DND-41 (cell line): ENCODE results near the gene CDH23.

Experiments used
- ATAC-seq: fragments of 200-7000 bp; cut with Tn5 transposase; 3 replicates; pipeline ENCODE4 v1.9.1; 2021; ENCODE audit warnings: low read depth; ENCODE audit not compliant: insufficient read depth
- DNase-seq: peaks from one replicate; pipeline ENCODE4 v3.0.0-alpha.2; 2020
- H2AFZ ChIP-seq: 2 replicates; pipeline ENCODE4 v1.6.0; 2012; ENCODE audit warnings: low read depth, low read length
- H3K27ac ChIP-seq: 2 replicates; pipeline ENCODE4 v1.5.1; 2012; ENCODE audit warnings: low read length, inconsistent platforms
- H3K27me3 ChIP-seq: fragments of 200-600 bp; sonication (generic); 2 replicates; pipeline ENCODE4 v1.6.0; 2012; ENCODE audit warnings: low read length, mild to moderate bottlenecking, inconsistent platforms; ENCODE audit not compliant: insufficient read depth, poor library complexity
- H3K36me3 ChIP-seq: 2 replicates; pipeline ENCODE4 v1.5.1; 2012; ENCODE audit warnings: low read length, inconsistent platforms; ENCODE audit not compliant: insufficient read depth
- H3K4me1 ChIP-seq: 2 replicates; pipeline ENCODE4 v1.5.1; 2012; ENCODE audit warnings: mild to moderate bottlenecking, low read length; ENCODE audit not compliant: insufficient read depth
- H3K4me2 ChIP-seq: 2 replicates; pipeline ENCODE4 v1.6.0; 2012; ENCODE audit warnings: mild to moderate bottlenecking, moderate library complexity, low read length, inconsistent platforms; ENCODE audit not compliant: insufficient read depth
- H3K4me3 ChIP-seq, 2 experiments: fragments of 200-600 bp in 1 of 2; shearing (Covaris generic) in 1 of 2; 2 replicates each; pipeline ENCODE4 v1.5.1; 2012 to 2016; ENCODE audit warnings: inconsistent platforms in 2 of 2, low read length in 2 of 2, mild to moderate bottlenecking in 2 of 2, low read depth in 1 of 2, moderate library complexity in 1 of 2
- H3K79me2 ChIP-seq: 2 replicates; pipeline ENCODE4 v1.6.0; 2012; ENCODE audit warnings: low read length, inconsistent platforms; ENCODE audit not compliant: insufficient read depth
- H3K9ac ChIP-seq: 2 replicates; pipeline ENCODE4 v1.6.0; 2012; ENCODE audit warnings: low read depth, mild to moderate bottlenecking, inconsistent platforms, low read length, moderate library complexity
- H3K9me3 ChIP-seq: 2 replicates; pipeline ENCODE4 v1.5.1; 2012; ENCODE audit warnings: low read length, moderate library complexity, mild to moderate bottlenecking, inconsistent platforms; ENCODE audit not compliant: insufficient read depth, severe bottlenecking
- H4K20me1 ChIP-seq: 2 replicates; pipeline ENCODE4 v1.6.0; 2012; ENCODE audit warnings: low read length; ENCODE audit not compliant: insufficient read depth
- EZH2 ChIP-seq: IDR thresholded peaks from 3 replicates; pipeline ENCODE4 v1.6.1; 2012; ENCODE audit warnings: borderline replicate concordance, low read depth, mild to moderate bottlenecking, moderate library complexity, low read length, inconsistent platforms; ENCODE audit not compliant: severe bottlenecking
- TF ChIP-seq, protein P1 (sequence below): IDR thresholded peaks from 2 replicates; pipeline ENCODE4 v1.5.1; 2012; ENCODE audit warnings: borderline replicate concordance, low read length, moderate library complexity, mild to moderate bottlenecking; ENCODE audit not compliant: poor library complexity, severe bottlenecking; ENCODE audit errors: extremely low read depth

The CDH23 gene

GRCh38 chr10:71823356-71823755, 426.6 kb downstream of the CDH23 start:
- Histone ChIP-seq H3K27ac (peak overlapping the region; percentile 42), H3K9me3 (no peaks in the 10 kb centered on the region), H3K9ac (no peak overlapping the region), H3K4me1 (no peaks in the 10 kb centered on the region), H3K79me2 (peaks cover 28% of the 10 kb centered on the region), H3K27me3 (no peaks in the 10 kb centered on the region), H3K4me2 (no peak overlapping the region), H2AFZ (no peak overlapping the region), H4K20me1 (peaks cover 42% of the 10 kb centered on the region), H3K4me3 (no peak overlapping the region), H3K36me3 (peaks cover 96% of the 10 kb centered on the region)
- ATAC-seq (no peak), DNase-seq (no peak)
- TF ChIP-seq EZH2 = no peak
- TF ChIP-seq, protein P1, sequence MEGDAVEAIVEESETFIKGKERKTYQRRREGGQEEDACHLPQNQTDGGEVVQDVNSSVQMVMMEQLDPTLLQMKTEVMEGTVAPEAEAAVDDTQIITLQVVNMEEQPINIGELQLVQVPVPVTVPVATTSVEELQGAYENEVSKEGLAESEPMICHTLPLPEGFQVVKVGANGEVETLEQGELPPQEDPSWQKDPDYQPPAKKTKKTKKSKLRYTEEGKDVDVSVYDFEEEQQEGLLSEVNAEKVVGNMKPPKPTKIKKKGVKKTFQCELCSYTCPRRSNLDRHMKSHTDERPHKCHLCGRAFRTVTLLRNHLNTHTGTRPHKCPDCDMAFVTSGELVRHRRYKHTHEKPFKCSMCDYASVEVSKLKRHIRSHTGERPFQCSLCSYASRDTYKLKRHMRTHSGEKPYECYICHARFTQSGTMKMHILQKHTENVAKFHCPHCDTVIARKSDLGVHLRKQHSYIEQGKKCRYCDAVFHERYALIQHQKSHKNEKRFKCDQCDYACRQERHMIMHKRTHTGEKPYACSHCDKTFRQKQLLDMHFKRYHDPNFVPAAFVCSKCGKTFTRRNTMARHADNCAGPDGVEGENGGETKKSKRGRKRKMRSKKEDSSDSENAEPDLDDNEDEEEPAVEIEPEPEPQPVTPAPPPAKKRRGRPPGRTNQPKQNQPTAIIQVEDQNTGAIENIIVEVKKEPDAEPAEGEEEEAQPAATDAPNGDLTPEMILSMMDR = no peak

DNA sequence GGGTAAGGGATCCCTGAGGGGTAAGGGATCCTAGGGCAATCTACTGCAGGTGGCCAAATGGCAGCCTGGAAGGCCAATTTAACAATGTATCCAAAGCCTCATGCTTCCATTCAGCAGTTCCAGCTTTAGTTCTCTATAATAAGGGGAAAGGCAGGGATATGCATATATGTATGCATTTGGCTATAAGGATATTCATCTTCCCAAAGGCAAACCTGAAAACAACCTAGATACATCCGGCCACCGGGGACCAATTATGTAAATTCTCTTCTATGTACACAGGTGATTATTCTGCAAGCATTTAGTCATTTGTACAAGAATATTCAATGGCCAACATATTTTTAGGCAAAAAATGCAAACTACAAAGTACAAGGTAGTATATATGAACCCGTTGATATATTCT, 427.6 kb downstream of the CDH23 start:
- ATAC-seq = no peak

GRCh38 chr10:71825217-71825616, 428.5 kb downstream of the CDH23 start:
- Histone ChIP-seq H3K4me1 (no peaks in the 10 kb centered on the region), H3K4me3 (no peak overlapping the region), H3K4me2 (no peak overlapping the region), H2AFZ (no peak overlapping the region), H3K27me3 (no peaks in the 10 kb centered on the region), H3K36me3 (peaks cover 96% of the 10 kb centered on the region), H3K9ac (no peak overlapping the region), H4K20me1 (peaks cover 41% of the 10 kb centered on the region), H3K79me2 (peaks cover 32% of the 10 kb centered on the region), H3K27ac (no peak overlapping the region), H3K9me3 (no peaks in the 10 kb centered on the region)
- ATAC-seq = no peak
- TF ChIP-seq, protein P1 = peak; percentile 55
- TF ChIP-seq EZH2 = no peak
- no peak for DNase-seq

More for the DNA sequence above, 427.6 kb downstream of the CDH23 start:
- Histone ChIP-seq H3K27me3 (no peaks in the 10 kb centered on the region), H3K9me3 (no peaks in the 10 kb centered on the region), H3K4me3 (no peak overlapping the region), H3K4me2 (no peak overlapping the region), H3K36me3 (peaks cover 96% of the 10 kb centered on the region), H2AFZ (no peak overlapping the region), H3K79me2 (peaks cover 28% of the 10 kb centered on the region), H3K9ac (no peak overlapping the region), H3K27ac (no peak overlapping the region), H4K20me1 (peaks cover 44% of the 10 kb centered on the region), H3K4me1 (no peaks in the 10 kb centered on the region)
- DNase-seq = no peak
- TF ChIP-seq EZH2 = no peak
- TF ChIP-seq, protein P1 = no peak

- H4K20me1 ChIP-seq = peaks cover 57% of the 10 kb centered on the region
- no peaks in the 10 kb centered on the region for H3K27me3 ChIP-seq
- no peak overlapping the region for H3K9ac ChIP-seq
- ATAC-seq (no peak), DNase-seq (no peak)
- no peak overlapping the region for H3K4me2 ChIP-seq
- H3K36me3 ChIP-seq = peaks cover 94% of the 10 kb centered on the region
- H2AFZ ChIP-seq = no peak overlapping the region
- peaks cover 53% of the 10 kb centered on the region for H3K79me2 ChIP-seq
- no peaks in the 10 kb centered on the region for H3K4me1 ChIP-seq
- TF ChIP-seq, protein P1 = peak; percentile 7
- no peak for TF ChIP-seq EZH2
- H3K4me3 ChIP-seq = no peak overlapping the region
- no peak overlapping the region for H3K27ac ChIP-seq
- H3K9me3 ChIP-seq = no peaks in the 10 kb centered on the region
These were observed 431.1 kb downstream of the CDH23 start for GRCh38 chr10:71827852-71828251.
